Memory B cell (primary cell): ENCODE data around the gene SRSF3.
A peak's percentile ranks its signal among the peaks of the same experiment; 100 is the strongest.
"Not testable (repeated sequence)": the region's sequence is repeated elsewhere in the genome, so short reads cannot be mapped to it uniquely, and the experiment has no call there.

ENCODE experiments used
- ATAC-seq: fragments of 150-1000 bp; cut with Tn5 transposase; 2 replicates; pipeline ENCODE4 v1.10.0; 2021; ENCODE audit warnings: low read depth, mild to moderate bottlenecking, moderate library complexity
- DNase-seq, 2 donors: peaks; one replicate each; pipeline ENCODE4 v3.0.0; 2022; ENCODE audit warnings: low spot score in 2 of 2
- H3K27ac Mint-ChIP-seq: one replicate; pipeline ENCODE4 v1.8.0; 2022; ENCODE audit warnings: mild to moderate bottlenecking, moderate library complexity, mixed read lengths
- H3K27me3 Mint-ChIP-seq: one replicate; pipeline ENCODE4 v1.8.0; 2022; ENCODE audit warnings: mixed read lengths
- H3K36me3 Mint-ChIP-seq: one replicate; pipeline ENCODE4 v1.8.0; 2022; ENCODE audit warnings: mild to moderate bottlenecking, mixed read lengths
- H3K4me1 Mint-ChIP-seq: one replicate; pipeline ENCODE4 v1.8.0; 2022; ENCODE audit warnings: mixed read lengths
- H3K4me3 Mint-ChIP-seq: one replicate; pipeline ENCODE4 v1.8.0; 2022; ENCODE audit warnings: mild to moderate bottlenecking, moderate library complexity, mixed read lengths
- H3K9me3 Mint-ChIP-seq: one replicate; pipeline ENCODE4 v1.8.0; 2022; ENCODE audit warnings: mixed read lengths

Gene SRSF3

DNA sequence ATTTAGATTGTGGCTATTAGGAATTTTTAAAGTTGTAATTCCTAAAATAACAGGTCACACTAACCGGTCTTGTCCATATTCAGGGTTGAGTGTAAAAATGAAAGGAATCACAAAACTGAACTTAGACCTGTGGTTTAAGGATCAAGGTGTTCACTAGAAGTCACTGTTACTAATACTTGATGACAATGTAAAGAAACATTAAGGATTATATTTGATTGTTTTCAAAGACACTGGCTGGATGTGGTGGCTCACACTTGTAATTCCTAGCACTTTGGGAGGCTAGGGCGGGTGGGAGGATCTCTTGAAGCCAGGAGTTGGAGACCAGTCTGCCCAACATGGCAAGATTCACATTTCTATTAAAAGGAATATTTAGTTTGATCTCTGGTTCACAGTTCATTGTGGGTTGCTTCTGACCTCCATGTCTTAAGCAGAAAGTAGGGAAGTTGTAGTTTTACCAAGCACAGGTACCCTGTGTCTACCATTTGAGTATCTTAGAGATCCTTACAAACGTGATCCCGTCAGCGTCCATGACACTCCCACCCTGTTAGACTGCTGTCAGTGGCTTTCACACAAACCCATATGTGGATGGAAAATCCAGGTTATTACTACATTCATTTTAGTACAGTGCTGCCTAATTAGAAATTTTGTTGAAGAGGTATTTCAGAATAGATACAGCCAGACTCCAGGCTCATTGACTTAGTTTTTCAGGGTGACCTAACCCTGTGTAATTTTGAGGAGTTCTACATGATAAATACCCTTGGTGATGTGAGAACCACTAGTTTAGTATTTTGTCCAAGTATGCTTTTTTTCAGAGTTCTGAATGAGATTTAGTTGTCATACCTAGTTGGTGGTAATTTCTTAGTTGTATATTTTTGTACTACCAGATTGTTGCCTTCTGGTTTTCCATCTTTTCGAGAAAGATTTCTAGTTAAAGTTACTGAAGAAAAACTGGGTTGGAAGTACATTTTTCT lies 10.2 kb downstream of the SRSF3 start:
- peaks cover 35% of the 10 kb centered on the region for H3K4me1 Mint-ChIP-seq
- peak overlapping the region; percentile 75 for H3K27ac Mint-ChIP-seq
- peaks cover 37% of the 10 kb centered on the region for H3K36me3 Mint-ChIP-seq
- ATAC-seq: no peak
- DNase-seq: no peak
- H3K27me3 Mint-ChIP-seq: no peaks in the 10 kb centered on the region
- H3K9me3 Mint-ChIP-seq: no peaks in the 10 kb centered on the region
- no peak overlapping the region for H3K4me3 Mint-ChIP-seq

DNA sequence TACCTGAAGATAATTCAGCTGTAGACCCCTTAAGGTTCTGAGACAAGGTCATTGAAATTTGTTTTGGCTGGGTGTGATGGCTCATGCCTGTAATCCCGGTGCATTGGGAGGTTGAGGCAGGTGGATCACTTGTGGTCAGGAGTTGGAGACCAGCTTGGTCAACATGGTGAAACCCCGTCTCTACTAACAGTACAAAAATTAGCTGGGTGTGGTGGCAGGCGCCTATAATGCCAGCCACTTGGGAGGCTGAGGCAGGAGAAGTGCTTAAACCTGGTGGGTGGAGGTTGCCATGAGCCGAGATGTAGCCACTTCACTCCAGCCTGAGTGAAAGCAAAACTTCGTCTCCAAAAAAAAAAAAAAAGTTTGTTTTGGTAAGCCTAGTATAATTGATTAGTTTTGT lies 11.0 kb downstream of the SRSF3 start:
- H3K4me3 Mint-ChIP-seq: peak overlapping the region; percentile 34
- no peak for DNase-seq
- no peaks in the 10 kb centered on the region for H3K9me3 Mint-ChIP-seq
- H3K27ac Mint-ChIP-seq: peak overlapping the region; percentile 75
- no peaks in the 10 kb centered on the region for H3K27me3 Mint-ChIP-seq
- H3K4me1 Mint-ChIP-seq: peaks cover 34% of the 10 kb centered on the region
- peaks cover 35% of the 10 kb centered on the region for H3K36me3 Mint-ChIP-seq
- no peak for ATAC-seq

DNA sequence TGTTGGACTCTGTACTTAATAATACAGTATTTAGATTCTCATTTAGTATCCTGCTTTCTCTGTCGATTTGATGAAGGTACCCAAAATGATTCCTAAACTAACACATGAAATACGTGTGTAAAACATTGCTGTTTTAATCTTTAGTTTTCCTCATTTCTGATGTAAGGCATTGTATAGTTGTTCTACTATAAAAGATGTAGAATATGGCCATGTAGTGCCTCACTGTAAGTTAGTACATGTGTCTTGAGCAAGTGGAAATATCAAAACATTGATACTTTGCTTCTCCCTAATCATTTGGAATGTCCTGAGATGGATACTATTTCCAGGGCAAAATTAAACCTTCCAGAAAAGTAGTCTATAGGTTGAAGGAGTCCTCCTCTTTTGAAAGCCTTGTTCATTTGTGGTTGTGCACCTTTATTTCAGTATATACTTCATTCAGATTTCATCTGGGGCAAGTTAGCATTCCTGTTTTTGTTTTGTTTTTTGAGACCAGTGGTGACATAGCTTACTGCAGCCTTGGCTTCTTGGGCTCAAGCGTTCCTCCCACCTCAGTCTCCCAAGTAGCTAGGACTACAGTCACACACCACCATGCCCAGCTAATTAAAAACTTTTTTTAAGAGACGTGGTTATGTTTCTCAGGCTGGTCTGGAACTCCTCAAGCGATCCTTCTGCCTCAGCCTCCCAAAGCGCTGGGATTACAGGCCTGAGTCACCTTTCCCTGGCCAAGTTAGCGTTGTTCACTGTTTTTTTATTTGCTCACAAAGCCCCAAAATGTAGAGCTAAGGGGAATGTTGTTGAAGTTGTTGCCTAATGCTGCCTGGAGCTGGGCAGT lies 11.6 kb downstream of the SRSF3 start:
- DNase-seq (no peak), ATAC-seq (no peak)
- Mint-ChIP-seq H3K4me3 (no peak overlapping the region), H3K27me3 (no peaks in the 10 kb centered on the region), H3K36me3 (peaks cover 31% of the 10 kb centered on the region), H3K4me1 (peaks cover 34% of the 10 kb centered on the region), H3K27ac (peak overlapping the region; percentile 75), H3K9me3 (no peaks in the 10 kb centered on the region)

DNA sequence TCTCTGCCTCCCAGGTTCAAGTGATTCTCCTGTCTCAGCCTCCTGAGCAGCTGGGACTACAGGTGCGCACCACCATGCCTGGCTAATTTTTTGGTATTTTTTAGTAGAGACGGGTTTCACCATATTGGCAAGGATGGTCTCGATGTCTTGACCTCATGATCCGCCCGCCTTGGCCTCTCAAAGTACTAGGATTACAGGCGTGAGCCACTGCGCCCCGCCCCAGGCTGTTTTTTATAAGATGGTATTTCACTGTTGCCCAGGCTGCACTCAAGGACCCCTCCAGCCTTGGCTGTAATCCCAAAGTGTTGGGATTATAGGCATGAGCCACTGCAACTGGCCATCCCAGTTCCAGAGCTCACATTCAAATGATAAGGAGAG lies 13.1 kb downstream of the SRSF3 start:
- Mint-ChIP-seq H3K36me3 (peaks cover 38% of the 10 kb centered on the region), H3K4me1 (peaks cover 38% of the 10 kb centered on the region), H3K27ac (peak overlapping the region; percentile 62)
- DNase-seq, H3K9me3 Mint-ChIP-seq, ATAC-seq, H3K4me3 Mint-ChIP-seq, H3K27me3 Mint-ChIP-seq: not testable (repeated sequence)

DNA sequence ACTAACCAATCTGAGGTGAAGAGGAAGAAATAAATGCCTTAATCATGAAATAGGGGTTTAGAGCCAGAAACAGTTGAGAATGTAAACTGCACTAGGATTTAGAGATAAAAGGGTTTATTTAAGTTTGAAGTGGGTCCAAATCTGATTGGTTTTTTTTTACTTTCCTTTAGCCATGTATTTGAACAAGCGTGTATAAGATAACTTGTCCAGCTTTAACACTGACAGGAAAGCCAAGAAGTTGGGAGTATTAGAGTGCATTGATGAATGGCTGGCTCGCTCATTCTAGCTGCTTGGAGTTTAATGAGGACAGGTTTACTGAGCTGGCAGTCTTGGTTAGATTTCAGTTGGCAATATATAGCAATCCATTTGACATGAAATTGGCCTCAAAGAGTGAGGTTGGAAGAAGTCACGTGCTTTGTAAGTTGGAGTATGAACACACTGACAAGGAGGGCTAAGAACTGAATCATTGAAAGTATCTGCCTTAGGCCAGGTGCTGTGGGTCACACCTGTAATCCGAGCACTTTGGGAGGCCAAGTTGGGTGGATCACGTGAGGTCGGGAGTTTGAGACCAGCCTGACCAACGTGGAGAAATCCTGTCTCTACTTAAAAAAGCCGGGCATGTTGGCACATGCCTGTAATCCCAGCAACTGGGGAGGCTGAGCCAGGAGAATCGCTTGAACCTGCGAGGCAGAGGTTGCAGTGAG lies 13.7 kb downstream of the SRSF3 start:
- Mint-ChIP-seq H3K9me3 (no peaks in the 10 kb centered on the region), H3K27me3 (no peaks in the 10 kb centered on the region), H3K4me1 (peaks cover 38% of the 10 kb centered on the region), H3K4me3 (no peak overlapping the region), H3K27ac (peak overlapping the region; percentile 62), H3K36me3 (peaks cover 38% of the 10 kb centered on the region)
- DNase-seq (no peak), ATAC-seq (no peak)

DNA sequence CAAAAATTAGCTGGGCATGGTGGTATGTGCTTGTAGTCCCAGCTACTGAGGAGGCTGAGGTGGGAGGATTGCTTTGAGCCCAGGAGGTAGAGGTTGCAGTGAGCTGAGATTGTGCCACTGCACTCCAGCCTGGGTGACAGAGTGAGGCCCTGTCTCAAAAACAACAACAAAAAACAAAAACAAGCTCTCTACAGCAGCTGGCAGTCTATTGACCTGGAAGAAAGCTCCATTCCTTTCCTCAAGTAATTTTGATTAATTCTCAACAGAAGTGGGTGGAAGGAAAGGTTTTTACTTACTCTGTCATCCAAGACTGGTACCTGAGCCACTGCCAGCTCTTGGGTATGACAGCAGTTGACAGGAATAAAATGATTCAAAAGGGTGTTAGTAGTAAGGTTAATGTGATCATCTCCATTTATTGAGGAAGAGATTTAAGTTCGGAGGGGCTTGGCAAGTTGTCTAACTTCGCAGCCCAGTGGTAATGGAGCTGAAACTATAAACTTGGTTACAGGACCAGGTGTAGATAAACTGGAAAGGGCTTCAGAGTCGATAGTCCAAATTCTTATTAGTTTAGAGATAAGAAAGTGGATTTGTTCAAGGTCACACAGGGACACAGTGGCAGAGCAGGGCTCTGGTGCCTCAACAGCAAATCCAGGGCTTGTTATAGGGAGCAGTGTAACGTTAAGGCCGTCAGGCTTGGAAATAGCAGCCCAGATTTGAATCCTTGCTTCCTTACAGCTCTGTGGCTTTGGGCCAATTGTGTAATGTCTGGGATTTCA lies 14.8 kb downstream of the SRSF3 start:
- H3K9me3 Mint-ChIP-seq: no peaks in the 10 kb centered on the region
- H3K4me3 Mint-ChIP-seq: peak overlapping the region; percentile 15
- DNase-seq (no peak), ATAC-seq (no peak)
- peak overlapping the region; percentile 90 for H3K27ac Mint-ChIP-seq
- peaks cover 36% of the 10 kb centered on the region for H3K36me3 Mint-ChIP-seq
- peaks cover 41% of the 10 kb centered on the region for H3K4me1 Mint-ChIP-seq
- no peaks in the 10 kb centered on the region for H3K27me3 Mint-ChIP-seq

DNA sequence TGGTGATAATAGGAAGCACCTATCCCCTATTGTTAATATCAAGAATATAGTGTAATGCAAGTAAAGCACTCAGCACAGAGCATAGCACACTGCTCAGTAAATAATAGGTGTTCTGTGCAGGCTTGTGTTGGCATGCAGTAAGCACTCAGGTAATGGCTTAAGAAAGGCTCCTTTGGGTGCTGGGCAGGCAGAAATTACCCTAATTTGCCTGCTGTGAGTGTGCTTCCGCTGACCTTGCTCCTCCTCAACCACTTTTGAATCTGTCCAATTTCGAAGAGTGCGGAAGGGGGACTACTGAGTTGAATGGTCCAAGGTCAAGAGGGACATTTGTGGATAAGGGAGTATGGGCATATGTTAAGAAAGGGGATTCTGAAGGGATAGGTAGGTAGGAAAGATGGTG lies 15.4 kb downstream of the SRSF3 start:
- peaks cover 39% of the 10 kb centered on the region for H3K4me1 Mint-ChIP-seq
- ATAC-seq (peak; percentile 91), DNase-seq (no peak)
- no peaks in the 10 kb centered on the region for H3K9me3 Mint-ChIP-seq
- peak overlapping the region; percentile 90 for H3K27ac Mint-ChIP-seq
- no peaks in the 10 kb centered on the region for H3K27me3 Mint-ChIP-seq
- peak overlapping the region; percentile 73 for H3K4me3 Mint-ChIP-seq
- H3K36me3 Mint-ChIP-seq: peaks cover 34% of the 10 kb centered on the region

DNA sequence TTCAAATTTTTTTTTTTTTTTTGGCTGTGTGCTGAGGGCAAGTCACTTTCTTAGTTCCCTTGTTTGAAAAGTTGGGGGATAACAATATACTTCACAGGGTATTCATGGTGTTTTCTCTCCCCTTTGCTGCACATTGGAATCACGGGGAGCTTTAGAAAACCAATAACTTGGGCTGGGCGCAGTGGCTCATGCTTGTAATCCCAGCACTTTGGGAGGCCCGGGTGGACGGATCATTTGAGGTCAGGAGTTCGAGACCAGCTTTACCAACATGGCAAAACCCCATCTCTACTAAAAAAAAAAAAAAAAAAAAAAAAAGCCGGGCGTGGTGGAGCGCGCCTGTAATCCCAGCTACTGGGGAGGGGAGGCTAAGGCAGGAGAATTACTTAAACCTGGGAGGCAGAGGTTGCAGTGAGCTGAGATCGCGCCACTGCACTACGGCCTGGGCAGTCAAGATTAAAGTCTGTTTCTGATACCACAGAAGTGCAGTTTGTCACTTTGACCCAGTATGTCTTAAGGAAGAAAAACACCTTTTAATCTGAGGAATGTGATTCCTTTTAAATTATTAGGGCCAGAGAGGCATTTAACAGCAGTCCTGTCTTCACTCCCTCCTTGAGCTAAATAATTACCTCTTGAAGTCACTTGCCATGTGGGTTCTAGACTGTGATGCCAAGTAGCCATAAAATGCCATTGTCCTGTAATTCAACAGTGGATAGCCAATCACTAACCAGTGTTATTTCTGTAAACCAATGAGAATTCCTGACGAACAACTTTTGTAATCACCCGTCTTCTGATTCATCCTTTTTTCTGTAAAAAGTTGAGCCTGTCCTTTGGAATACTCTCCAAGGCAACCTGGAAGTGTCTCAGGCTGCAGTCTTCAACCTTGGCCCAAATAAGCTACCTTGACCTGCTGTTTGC lies 16.1 kb downstream of the SRSF3 start:
- Mint-ChIP-seq H3K27me3 (no peaks in the 10 kb centered on the region), H3K27ac (peak overlapping the region; percentile 90), H3K36me3 (peaks cover 33% of the 10 kb centered on the region), H3K4me1 (peaks cover 39% of the 10 kb centered on the region), H3K4me3 (no peak overlapping the region), H3K9me3 (no peaks in the 10 kb centered on the region)
- DNase-seq (no peak), ATAC-seq (no peak)

DNA sequence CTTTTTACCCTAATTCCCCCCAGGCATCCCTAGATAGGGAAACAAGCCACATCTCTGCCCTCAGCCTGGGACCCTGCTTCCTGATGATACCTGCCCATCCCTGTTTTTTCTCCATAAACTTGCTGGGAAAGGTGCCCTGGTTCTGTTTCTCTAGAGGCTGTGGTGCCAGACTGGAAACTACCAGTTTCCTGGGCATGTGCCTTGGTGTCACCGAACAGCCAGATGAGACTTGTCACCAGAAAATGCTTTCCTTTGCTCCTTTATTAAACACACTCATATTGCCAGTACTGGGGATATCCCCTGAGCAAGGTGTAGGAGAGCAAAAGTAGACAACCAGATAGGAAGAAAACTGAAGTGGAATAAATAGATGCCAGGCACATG lies 16.8 kb downstream of the SRSF3 start:
- H3K27ac Mint-ChIP-seq: peak overlapping the region; percentile 86
- H3K9me3 Mint-ChIP-seq: no peaks in the 10 kb centered on the region
- H3K4me3 Mint-ChIP-seq: no peak overlapping the region
- no peaks in the 10 kb centered on the region for H3K27me3 Mint-ChIP-seq
- H3K4me1 Mint-ChIP-seq: peaks cover 36% of the 10 kb centered on the region
- DNase-seq: no peak
- no peak for ATAC-seq
- H3K36me3 Mint-ChIP-seq: peaks cover 27% of the 10 kb centered on the region

DNA sequence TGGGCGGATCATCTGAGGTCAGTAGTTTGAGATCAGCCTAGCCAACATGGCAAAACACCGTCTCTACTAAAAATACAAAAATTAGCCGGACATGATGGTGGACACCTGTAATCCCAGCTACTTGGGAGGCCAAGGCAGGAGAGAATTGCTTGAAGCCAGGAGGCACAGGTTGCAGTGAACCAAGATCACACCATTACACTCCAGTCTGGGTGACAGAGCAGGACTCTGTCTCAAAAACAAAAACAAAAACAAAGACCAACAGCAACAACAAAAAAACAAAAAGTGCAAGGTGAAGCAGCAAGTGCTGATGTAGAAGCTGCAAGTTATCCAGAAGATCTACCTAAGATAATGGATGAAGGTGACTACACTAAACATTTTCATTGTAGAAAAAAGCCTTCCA lies 17.5 kb downstream of the SRSF3 start:
- not testable (repeated sequence) for H3K27ac Mint-ChIP-seq, H3K27me3 Mint-ChIP-seq, H3K4me3 Mint-ChIP-seq, DNase-seq, H3K9me3 Mint-ChIP-seq, ATAC-seq
- Mint-ChIP-seq H3K36me3 (peaks cover 26% of the 10 kb centered on the region), H3K4me1 (peaks cover 35% of the 10 kb centered on the region)

DNA sequence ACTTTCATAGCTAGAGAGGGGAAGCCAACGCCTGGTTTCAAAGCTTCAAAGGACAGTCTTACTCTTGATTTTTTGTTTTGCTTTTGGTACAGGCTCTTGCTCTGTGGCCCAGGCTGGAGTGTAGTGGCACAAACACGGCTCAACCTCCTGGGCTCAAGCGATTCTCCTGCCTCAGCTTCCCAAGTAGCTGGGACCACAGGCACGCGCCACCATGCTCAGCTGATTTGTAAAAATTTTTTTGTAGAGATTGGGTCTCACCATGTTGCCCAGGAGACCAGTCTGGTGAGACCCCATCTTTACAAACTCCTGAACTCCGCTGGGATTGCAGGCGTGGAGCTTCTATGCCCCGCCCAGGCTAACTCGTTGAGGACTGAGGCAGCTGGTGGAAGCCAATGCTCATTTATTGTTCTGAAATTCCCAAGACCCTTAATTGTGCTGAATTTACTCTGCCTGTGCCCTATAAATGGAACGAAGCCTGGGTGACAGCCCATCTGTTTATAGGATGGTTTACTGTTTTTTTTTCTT lies 18.0 kb downstream of the SRSF3 start:
- peaks cover 26% of the 10 kb centered on the region for H3K36me3 Mint-ChIP-seq
- no peak for ATAC-seq
- H3K27me3 Mint-ChIP-seq: no peaks in the 10 kb centered on the region
- H3K4me1 Mint-ChIP-seq: peaks cover 35% of the 10 kb centered on the region
- H3K9me3 Mint-ChIP-seq: no peaks in the 10 kb centered on the region
- no peak for DNase-seq
- H3K4me3 Mint-ChIP-seq: no peak overlapping the region
- H3K27ac Mint-ChIP-seq: no peak overlapping the region

DNA sequence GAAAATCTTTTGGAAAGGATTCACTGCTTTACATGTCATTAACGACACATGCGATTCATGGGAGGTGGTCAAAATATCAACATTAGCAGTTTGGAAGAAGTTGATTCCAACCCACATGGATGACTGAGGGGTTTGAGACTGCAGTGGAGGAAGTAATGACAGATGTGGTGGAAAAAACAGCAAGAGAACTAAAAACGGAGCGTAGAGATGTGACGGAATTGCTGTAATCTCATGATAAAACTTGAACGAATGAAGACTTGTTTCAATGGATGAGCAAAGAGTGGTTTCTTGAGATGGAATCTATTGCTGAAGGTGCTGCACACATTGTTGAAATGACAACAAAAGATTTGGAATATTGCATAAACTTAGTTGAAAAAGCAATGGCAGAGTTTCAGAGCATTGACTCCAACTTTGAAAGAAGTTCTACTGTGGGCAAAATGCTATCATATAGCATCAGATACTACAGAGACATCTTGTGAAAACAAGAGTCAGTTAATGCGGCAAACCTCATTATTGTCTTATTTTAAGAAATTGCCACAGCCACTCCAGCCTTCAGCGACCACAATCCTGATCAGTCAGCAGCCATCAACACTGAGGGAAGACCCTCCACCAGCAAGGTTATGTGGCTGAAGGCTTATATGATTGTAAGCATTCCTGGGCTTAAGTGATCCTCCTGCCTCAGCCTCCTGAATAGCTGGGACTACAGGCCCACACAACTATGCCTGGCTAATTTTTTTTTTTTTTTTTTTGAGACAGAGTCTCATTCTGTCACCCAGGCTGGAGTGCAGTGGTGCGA lies 19.2 kb downstream of the SRSF3 start:
- DNase-seq (no peak), ATAC-seq (no peak)
- Mint-ChIP-seq H3K9me3 (no peaks in the 10 kb centered on the region), H3K4me1 (peaks cover 29% of the 10 kb centered on the region), H3K27ac (peak overlapping the region; percentile 58), H3K27me3 (no peaks in the 10 kb centered on the region), H3K4me3 (no peak overlapping the region), H3K36me3 (peaks cover 21% of the 10 kb centered on the region)
